Fibroblast of skin of left biceps (primary cell): ENCODE results near the gene RAD54L2.
A peak's percentile ranks its signal among the peaks of the same experiment; 100 is the strongest.
"Not testable (repeated sequence)": the region's sequence is repeated elsewhere in the genome, so short reads cannot be mapped to it uniquely, and the experiment has no call there.

Source experiments
- DNase-seq, 2 experiments: peaks; one replicate each; pipeline ENCODE4 v3.0.0-alpha.2; 2013; ENCODE audit warnings: low read depth in 2 of 2

Gene RAD54L2, protein sequence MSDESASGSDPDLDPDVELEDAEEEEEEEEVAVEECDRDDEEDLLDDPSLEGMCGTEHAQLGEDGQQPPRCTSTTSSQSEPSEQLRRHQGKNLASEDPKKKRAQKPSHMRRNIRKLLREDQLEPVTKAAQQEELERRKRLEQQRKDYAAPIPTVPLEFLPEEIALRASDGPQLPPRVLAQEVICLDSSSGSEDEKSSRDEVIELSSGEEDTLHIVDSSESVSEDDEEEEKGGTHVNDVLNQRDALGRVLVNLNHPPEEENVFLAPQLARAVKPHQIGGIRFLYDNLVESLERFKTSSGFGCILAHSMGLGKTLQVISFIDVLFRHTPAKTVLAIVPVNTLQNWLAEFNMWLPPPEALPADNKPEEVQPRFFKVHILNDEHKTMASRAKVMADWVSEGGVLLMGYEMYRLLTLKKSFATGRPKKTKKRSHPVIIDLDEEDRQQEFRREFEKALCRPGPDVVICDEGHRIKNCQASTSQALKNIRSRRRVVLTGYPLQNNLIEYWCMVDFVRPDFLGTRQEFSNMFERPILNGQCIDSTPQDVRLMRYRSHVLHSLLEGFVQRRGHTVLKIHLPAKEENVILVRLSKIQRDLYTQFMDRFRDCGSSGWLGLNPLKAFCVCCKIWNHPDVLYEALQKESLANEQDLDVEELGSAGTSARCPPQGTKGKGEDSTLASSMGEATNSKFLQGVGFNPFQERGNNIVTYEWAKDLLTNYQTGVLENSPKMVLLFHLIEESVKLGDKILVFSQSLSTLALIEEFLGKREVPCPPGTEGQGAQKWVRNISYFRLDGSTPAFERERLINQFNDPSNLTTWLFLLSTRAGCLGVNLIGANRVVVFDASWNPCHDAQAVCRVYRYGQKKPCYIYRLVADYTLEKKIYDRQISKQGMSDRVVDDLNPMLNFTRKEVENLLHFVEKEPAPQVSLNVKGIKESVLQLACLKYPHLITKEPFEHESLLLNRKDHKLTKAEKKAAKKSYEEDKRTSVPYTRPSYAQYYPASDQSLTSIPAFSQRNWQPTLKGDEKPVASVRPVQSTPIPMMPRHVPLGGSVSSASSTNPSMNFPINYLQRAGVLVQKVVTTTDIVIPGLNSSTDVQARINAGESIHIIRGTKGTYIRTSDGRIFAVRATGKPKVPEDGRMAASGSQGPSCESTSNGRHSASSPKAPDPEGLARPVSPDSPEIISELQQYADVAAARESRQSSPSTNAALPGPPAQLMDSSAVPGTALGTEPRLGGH (N-terminal part only)

DNA sequence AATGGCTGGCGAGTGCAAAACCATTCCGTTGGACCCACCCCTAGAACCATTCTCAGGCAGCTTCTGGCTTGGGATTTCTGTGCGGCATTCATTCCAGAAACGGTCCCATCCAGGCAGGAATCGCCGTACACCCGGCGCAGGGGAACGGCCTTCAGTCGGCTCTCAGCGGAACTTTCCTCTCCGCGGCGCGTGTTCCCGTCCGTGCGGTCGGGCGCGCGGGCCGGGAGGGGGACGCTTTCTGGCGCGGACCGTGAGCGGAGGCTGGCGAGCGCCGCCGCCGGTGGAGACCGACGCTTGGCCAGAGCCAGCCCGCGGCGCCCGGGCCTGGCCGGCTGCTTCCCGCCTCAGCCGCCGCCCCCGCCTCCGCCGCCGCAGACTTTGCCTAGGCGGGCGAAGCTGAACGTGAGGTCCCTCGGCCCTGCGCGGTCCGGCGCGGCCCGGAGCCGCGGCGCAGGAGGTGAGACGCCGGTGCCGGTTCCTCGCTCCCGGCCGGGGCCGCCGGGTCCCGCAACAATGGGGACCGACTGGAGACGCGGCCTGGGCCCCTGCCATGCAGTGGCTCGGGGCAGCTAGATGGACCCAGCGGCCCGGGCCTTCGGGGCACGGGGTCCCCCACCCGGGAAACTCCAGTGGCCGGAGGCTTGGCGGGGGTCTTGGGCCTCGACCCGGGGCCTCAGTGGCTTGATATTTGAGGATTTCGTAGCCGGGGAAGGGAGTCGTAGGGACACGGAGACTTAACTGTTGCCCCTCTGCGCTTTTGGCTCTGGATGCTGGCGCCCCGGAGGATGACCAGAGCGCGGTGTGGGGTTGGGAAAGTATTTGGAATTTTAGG lies at the start of gene RAD54L2:
Gene RAD54L2, plus strand, starts transcription at position 261 of the 832 bp plus-strand sequence. CDS start 51,702 bp downstream, outside the sequence.
- DNase-seq, result peak; percentile 56 to 59

DNA sequence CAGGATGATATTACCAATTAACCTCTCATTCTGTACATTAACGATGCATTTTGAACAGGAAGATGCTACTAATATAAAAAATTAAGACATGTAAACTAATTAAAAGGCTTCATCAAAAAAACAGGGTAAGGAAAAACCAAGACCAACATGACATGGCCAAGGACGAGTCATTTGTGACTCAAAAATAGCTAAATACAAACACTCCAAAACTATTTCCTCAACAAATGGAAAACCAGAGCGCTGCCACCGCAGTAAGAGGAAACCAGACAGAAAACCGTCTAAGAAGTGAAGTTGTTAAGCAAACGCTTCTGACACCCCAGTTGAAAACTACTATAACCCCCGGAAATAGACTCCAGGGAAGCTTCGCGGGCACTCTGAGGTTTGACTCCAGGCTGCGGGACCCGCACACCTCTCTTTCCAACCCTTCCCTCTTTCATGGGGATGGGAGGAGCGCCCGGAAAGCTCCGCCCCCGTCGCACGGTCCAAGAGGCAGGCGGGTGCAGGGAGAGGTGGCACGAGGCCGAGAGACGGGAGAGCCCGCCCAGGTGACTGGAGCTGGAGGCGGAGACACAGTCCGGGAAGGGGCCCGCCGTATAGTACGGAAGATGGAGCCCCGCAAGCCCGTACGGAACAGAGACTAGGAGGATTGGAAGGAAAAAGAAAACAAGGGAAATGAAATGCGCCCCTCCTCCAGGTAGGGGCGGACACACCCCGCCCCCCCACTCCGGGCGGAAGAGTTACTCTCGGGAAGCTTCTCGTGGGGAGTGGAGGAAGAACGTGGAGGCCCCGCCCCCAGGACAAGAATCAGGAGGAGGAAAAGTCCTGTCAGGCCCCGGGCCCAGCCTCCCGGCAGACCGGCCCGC lies 39.4 kb upstream of the RAD54L2 start:
- peak; percentile 76 to 81 for DNase-seq

DNA sequence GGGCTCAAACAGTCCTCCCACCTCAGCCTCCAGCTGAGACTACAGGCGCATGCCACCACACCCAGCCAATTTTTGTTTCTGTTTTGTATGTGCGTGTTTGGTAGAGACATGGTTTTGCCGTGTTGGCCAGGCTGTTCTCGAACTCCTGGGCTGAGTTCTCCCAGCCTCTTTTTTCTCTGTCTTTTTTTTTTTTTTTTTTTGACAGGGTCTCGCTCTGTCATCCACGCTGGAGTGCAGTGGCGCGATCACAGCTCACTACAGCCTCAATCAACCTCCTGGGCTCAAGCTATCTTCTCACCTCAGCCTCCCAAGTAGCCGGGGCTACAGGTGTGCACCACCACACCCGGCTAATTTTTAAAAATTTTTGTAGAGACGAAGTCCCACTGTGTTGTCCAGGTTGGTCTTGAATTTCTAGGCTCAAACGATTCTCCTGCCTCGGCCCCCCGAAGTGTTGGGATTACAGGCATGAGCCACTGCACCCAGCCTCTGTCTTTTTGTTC lies 37.8 kb upstream of the RAD54L2 start:
- no peak for DNase-seq

DNA sequence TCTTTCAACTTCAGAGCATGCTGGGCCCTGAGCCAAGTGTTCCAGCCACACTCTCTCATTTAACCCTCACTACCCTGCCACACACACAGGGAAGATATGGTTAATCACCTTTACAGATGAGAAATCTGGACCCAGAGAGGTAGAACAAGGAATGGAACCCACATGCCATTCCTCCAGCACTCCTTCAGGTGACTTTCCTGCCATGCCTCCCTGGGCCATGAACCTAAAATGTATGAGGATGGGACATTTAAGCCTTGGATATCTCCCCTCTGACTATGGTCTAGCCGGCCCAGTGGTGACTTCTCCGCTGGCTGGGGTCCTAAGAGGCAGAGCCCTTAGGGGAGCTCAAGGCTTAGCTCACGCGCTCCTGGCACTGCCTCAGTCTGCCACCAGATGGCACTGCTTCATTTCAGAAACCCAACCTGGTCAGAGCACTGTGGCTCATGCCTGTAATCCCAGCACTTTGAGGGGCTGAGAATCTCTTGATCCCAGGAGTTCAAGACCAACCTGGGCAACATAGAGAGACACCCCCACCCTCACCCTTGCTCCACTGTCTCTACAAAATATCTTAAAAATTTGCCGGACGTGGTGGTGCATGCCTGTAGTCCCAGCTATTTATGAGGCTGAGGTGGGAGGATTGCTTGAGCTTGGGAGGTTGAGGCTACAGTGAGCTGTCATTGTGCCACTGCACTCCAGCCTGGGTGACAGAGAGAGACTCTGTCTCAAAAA lies 36.5 kb upstream of the RAD54L2 start:
- DNase-seq, result peak; percentile 32 to 42

DNA sequence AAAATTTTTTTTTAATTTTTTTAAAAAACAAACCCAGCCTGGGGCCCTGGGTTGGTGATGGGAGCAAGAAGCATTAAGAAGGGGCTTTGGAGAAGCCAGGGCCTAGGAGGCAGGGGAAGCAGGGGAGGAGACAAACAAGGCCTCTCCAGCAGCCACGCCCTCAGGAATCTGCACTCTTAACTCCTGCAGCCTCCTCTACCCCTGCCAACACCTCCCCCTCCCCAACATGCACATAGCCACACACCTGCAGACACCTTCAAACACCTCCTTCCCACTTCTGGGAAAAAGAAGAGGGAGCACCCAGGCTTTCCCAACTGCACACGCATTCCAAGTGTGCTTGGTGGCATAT lies 36.0 kb upstream of the RAD54L2 start:
- DNase-seq, result no peak

DNA sequence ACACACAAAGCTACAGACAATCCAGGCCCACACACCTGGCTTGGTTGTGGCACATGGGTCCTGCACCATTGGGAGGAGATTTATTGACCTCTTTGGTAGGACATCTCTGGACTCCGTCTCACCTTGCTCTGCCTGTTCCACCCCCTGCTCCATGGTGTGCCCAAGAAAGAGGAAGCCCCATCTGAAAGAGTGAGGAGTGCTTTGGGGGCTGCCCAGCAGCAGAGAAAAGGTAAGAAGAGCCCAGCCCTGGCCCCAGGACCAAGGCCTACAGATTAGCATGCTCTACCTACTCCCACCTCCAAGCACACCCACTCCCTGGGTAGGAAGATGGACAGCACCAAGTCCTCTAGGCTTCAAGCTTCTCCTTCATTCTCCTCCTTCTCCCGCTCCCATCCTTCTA lies 35.5 kb upstream of the RAD54L2 start:
- no peak for DNase-seq

DNA sequence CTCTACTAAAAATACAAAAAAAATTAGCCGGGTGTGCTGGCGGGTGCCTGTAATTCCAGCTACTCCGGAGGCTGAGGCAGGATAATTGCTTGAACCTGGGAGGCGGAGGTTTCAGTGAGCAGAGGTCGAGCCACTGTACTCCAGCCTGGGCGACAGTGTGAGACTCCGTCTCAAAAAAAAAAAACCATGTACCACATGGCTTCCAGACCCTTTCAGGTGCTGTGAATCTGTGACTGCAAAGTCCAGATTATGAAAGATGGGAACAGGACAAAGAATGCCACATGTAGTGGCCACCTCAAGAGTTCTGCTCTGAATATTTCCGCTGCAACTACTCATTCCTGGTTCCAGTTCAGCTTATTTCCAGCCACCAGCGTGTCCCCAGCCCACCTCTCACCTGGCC lies 30.3 kb upstream of the RAD54L2 start:
- no peak for DNase-seq

DNA sequence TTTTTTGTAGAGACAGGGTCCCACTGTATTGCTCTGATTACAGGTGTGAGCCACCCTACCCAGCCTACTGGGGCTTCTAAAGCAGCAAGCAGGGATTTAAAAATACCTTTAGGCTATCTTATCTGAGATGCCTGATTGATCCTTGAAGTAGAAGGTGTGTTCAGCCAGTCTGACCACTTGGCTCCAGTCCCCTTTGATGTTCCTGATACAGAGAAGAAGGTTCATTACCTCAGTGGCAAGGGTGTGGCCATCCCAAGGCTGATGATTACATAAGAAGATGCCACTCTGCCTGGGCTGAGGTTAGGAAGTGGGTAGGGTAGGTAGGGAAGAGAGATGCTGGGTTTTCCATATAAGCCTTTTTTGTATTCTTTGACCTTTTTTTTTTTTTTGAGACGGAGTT lies 27.5 kb upstream of the RAD54L2 start:
- no peak for DNase-seq

DNA sequence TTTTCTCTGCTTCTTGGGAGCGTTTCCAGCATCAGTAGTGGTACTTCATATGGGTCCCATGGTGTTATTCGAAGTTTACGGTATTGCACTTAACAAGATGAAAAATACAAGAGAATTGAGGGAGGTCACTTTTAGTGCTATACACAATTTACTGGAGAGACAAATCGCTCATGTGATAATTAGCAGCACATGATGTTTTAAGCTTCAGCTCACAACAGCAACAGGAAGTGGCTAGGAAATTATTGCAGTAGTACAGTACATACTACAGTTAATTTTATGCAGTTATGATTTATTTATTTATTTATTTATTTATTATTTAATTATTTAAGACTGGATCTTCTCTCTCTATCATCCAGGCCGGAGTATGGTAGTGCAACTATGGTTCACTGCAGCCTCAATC lies 24.3 kb upstream of the RAD54L2 start:
- DNase-seq, result no peak

DNA sequence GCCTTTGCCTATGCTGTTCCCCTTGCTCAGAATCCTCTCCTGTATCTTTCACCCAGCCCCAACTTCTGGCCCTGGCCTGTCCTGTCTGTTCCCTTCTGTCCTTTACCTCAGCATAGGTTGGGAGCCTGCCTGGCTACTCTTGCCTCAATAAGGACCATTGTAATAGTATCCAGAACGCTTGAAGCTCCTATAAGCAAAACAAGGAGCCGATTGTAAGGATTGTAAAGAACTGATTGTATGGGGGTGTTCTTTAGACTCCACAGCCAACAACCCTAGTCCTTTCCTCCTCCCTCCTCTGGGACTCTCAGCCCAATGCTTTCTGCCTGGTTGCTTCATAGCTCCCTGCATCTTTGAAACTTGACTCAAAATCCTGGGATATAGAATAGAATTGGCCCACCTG lies 18.7 kb upstream of the RAD54L2 start:
- no peak for DNase-seq

DNA sequence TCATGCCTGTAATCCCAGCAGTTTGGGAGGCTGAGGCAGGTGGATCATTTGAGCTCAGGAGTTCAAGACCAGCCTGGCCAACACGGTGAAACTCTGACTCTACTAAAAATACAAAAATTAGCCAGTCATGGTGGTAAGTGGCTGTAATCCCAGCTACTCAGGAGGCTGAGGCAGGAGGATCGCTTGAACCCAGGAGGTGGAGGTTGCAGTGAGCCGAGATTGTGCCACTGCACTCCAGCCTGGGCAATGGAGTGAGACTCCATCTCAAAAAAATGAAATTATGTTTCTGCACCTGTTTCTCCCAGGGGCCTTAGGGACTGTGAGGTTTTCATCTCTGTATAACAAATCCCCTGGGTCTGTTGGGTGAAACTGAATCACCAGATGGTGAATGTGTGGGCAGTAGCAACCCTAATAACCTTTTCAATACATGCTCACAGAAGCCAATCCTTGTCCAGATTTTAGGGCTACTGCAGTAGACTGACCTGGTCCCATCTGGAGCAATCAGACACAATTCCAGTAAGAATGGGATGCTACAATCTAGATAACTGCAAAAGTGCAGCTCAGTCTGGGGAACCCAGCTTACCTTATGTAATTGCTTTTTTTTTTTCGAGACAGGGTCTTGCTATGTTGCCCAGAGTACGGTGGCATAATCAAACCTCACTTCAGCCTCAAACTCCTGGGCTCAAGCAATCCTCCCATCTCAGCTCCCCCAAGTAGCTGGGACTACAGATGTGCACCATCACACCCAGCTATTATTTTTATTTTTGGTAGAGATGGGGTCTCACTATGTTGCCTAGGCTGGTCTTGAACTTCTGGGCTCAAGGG lies 17.4 kb upstream of the RAD54L2 start:
- DNase-seq, result not testable (repeated sequence)

DNA sequence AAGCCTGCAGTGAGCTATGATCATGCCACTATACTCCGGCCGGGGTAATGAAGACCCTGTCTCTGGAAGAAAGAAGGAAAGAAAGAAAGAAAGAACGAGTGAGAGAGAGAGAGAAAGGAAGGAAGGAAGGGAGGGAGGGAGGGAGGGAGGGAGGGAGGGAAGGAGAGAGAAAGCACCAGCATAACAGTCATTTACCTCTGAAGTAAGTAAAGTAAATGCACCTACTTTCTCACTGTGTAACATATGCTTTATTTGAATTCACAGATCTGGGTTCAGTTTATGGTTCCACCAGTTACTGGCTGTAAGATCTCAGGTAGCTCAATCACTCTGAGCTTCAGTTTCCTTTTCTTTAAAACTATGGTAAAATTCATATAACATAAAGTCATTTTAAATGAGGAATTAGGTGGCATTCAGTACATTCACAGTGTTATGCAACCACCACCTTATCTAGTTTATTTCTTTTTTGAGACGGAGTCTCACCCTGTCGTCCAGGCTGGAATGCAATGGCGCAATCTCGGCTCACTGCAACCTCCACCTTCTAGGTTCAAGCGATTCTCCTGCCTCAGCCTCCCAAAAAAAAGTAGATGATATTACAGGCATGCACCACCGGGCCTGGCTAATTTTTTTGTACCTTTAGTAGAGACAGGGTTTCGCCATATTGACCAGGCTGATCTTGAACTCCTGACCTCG lies 16.1 kb upstream of the RAD54L2 start:
- no peak for DNase-seq

DNA sequence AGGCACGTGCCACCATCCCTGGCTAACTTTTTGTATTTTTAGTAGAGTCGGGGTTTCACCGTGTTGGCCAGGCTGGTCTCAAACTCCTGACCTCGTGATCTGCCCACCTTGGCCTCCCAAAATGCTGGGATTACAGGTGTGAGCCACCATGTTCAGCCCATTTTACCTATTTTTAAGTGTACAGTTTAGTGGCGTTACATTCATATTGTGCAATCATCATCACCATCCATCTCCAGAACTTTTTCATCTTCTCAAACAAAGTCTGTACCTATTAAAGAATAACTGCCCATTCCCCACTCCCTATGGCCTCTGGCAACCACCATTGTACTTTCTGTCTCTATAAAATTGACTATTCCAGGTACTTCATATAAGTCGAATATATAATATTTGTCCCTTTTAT lies 13.6 kb upstream of the RAD54L2 start:
- not testable (repeated sequence) for DNase-seq

DNA sequence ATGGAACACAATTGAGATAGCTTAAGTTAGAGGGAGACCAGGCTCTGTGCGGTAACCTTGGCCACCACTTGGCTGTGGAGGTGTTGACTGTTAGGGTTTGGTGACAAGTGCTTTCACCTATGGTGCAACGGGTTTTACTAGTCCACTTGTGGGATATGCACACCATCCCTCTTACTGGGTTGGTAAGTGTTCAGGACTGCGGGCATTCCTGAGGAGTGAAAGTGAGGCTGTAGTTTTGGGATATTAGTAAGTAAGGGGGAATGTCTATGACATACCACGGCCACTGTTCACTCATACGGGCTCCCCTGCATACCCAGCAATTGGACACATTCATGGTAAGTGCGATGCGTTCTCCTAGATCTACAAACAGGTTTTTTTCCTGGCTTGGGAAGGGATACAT lies 8.0 kb upstream of the RAD54L2 start:
- DNase-seq, result no peak

DNA sequence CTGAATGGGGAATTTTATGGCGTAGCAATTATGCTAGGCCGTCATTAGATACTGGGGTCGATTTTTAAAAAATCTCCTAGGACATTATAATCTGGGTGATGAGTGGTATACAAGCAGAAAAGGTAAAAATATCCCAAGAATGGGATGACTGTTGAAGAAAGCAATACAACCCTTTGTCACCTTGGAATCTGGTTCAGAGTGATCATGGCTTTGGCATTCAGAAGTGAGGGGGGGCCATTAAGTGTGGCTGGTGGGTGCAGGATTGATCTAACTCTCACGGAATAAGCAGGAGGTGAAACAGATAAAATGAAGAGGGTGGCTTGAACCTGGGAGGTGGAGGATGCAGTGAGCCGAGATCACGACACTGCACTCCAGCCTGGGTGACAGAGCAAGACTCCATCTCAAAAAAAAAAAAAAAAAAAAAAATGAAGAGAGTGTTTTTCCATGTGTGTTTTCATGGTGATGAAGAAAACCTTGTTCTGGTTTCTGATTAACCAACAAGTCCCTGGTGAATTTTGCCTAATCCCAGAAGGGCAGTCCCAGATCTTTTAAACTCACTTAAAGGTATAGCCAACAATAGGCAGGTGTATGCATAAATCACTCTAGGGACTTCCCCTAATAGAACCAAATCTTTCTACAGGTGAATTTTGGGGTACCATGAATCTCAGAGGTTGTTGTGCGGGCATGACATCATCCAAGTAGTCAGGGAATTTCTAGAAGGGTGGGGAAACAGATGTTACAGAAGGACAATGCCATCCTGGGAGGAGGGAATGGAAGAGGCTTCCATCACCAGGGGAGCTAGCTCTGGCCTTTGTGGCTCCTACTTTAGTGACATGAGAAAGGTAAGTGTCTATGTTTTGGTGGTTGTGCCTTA lies 3.1 kb upstream of the RAD54L2 start:
- DNase-seq, result no peak

DNA sequence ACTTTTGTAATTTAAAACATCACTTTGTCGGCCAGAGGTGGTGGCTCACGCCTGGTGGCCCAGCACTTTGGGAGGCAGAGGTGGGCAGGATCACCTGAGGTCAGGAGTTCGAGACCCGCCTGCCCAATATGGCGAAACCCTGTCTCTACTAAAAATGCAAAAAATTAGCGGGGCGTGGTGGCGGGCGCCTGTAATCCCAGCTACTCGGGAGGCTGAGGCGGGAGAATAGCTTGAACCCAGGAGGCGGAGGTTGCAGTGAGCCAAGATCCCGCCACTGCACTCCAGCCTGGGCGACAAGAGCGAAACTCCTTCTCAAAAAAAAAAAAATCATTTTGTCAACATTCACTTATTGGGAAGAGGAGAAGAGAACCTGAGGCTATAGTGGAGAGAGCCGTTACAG lies 888 bp upstream of the RAD54L2 start:
- not testable (repeated sequence) for DNase-seq

DNA sequence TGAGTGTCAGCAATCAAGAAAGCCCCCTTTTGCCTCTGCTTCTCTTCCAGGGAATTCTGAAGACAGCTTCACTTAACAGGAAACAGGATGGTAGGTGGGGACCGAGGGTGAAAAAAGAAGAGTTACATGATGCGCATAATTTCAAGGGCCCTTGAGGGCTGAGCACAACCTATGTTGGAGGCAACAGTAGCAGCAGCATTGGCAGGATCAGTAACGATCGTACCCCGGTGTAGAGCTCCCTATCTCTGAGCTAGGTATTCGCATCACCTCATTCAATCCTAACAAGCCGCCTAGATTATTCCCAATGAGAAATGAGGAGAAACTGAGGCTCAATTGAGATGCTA lies 432 bp upstream of the RAD54L2 start:
- DNase-seq, result no peak
